ENCODE results near the gene CHRNA1.

DNA sequence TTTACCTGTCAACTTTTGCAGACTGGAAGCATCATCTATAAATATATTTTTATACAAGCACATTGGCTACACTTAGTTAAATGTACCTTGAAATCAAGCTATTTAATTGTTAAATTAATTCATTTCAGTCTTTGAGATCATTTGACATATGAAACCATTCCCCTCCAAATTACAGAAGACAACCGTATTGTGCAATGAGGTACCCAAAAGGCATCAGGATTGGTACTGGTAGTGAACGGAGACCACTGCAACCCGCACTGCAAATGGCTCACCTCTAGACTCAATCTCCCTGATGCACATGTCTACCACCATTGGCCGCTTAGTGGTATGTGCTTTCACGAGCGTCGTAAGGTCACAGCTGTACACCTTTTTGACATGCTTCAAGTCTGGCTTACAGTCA is 47.8 kb upstream of the CHRNA1 start:
- TF ChIP-seq, protein P1, sequence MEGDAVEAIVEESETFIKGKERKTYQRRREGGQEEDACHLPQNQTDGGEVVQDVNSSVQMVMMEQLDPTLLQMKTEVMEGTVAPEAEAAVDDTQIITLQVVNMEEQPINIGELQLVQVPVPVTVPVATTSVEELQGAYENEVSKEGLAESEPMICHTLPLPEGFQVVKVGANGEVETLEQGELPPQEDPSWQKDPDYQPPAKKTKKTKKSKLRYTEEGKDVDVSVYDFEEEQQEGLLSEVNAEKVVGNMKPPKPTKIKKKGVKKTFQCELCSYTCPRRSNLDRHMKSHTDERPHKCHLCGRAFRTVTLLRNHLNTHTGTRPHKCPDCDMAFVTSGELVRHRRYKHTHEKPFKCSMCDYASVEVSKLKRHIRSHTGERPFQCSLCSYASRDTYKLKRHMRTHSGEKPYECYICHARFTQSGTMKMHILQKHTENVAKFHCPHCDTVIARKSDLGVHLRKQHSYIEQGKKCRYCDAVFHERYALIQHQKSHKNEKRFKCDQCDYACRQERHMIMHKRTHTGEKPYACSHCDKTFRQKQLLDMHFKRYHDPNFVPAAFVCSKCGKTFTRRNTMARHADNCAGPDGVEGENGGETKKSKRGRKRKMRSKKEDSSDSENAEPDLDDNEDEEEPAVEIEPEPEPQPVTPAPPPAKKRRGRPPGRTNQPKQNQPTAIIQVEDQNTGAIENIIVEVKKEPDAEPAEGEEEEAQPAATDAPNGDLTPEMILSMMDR (IDR thresholded peaks at IDR 0.05) = no peak
- no peak for TF ChIP-seq POLR2A (IDR thresholded peaks at IDR 0.05)
